Tibial nerve (tissue), 3 donors: Measurements from ENCODE around the gene RNU7-1.

ENCODE experiments used
- POLR2A ChIP-seq, 2 donors: fragments of 450-650 bp; IDR thresholded peaks; one replicate each; pipeline ENCODE4 v1.6.1; 2017; ENCODE audit warnings: antibody characterized with exemption in 2 of 2, mild to moderate bottlenecking in 2 of 2, moderate library complexity in 2 of 2
- TF ChIP-seq, protein P1 (sequence below), 5 experiments: fragments of 200-600 bp in 3 of 5; fragments of 450-650 bp in 2 of 5; sonication (generic) in 3 of 5; IDR thresholded peaks; one replicate each; pipeline ENCODE4 v1.5.1; 2016 to 2019; ENCODE audit warnings: antibody characterized with exemption in 5 of 5, mild to moderate bottlenecking in 3 of 5, moderate library complexity in 2 of 5

DNA sequence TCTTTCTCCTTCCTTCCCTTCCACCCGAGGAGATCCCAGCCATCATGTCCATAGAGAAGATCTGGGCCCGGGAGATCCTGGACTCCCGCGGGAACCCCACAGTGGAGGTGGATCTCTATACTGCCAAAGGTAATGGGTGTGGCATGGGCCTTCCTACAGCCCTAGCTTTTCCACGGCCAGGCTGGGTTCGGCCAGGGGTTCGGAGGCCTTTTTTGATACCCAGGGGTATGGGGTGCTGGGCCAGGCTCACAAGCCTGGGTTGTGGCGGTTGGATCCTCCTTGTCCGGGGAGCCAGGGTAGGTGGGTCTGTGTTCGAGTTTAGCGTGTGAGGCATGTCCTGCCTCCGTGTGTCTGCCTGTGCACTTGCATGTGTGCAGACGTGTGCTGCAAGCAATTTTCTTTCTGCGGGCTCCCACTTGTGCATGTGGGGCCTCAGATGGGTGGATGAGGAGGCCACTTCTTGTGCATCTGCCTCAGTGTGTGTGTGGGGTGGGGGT is 27.8 kb upstream of the RNU7-1 start:
- TF ChIP-seq, protein P1, sequence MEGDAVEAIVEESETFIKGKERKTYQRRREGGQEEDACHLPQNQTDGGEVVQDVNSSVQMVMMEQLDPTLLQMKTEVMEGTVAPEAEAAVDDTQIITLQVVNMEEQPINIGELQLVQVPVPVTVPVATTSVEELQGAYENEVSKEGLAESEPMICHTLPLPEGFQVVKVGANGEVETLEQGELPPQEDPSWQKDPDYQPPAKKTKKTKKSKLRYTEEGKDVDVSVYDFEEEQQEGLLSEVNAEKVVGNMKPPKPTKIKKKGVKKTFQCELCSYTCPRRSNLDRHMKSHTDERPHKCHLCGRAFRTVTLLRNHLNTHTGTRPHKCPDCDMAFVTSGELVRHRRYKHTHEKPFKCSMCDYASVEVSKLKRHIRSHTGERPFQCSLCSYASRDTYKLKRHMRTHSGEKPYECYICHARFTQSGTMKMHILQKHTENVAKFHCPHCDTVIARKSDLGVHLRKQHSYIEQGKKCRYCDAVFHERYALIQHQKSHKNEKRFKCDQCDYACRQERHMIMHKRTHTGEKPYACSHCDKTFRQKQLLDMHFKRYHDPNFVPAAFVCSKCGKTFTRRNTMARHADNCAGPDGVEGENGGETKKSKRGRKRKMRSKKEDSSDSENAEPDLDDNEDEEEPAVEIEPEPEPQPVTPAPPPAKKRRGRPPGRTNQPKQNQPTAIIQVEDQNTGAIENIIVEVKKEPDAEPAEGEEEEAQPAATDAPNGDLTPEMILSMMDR (IDR thresholded peaks at IDR 0.05) = no peak
- no peak for TF ChIP-seq POLR2A (IDR thresholded peaks at IDR 0.05)
